Neural cell (in vitro differentiated cells): Measurements from ENCODE around the gene LPP. TPM values are rescaled to one million over a fixed set of nuclear protein-coding genes. Genes with fewer than 3 reads are reported as not detected.

ENCODE experiments used
- H2AFZ ChIP-seq: fragments of 200-600, 300-800 bp; sonication (generic), shearing (Covaris generic); 2 replicates; pipeline ENCODE4 v1.6.0; 2014; ENCODE audit warnings: low read depth, mild to moderate bottlenecking, antibody characterized with exemption, low read length, moderate library complexity
- H3F3A ChIP-seq: fragments of 200-600 bp; shearing (Covaris generic); 2 replicates; pipeline ENCODE4 v1.6.1; 2016; ENCODE audit warnings: mild to moderate bottlenecking, moderate library complexity, mixed read lengths, antibody characterized with exemption, low read length; ENCODE audit not compliant: insufficient read depth, poor library complexity, severe bottlenecking
- H3K27ac ChIP-seq: fragments of 200-600, 300-800 bp; sonication (generic), shearing (Covaris generic); 2 replicates; pipeline ENCODE4 v1.5.1; 2014; ENCODE audit warnings: mild to moderate bottlenecking, low read length, moderate library complexity
- H3K27me3 ChIP-seq: fragments of 300-800, 200-600 bp; sonication (generic), shearing (Covaris generic); 2 replicates; pipeline ENCODE4 v1.6.0; 2014; ENCODE audit warnings: mild to moderate bottlenecking, low read depth, low read length, moderate library complexity; ENCODE audit not compliant: insufficient read depth
- H3K36me3 ChIP-seq: fragments of 300-800, 200-600 bp; sonication (generic), shearing (Covaris generic); 2 replicates; pipeline ENCODE4 v1.5.1; 2014; ENCODE audit warnings: mild to moderate bottlenecking, antibody characterized with exemption, low read length, moderate library complexity; ENCODE audit not compliant: insufficient read depth
- H3K4me2 ChIP-seq: fragments of 300-800, 200-600 bp; sonication (generic), shearing (Covaris generic); 2 replicates; pipeline ENCODE4 v1.6.0; 2014; ENCODE audit warnings: mild to moderate bottlenecking, low read length
- H3K4me3 ChIP-seq: fragments of 300-800, 200-600 bp; sonication (generic), shearing (Covaris generic); 2 replicates; pipeline ENCODE4 v1.5.1; 2014; ENCODE audit warnings: mild to moderate bottlenecking, low read length, moderate library complexity
- H3K79me2 ChIP-seq: fragments of 200-600 bp; shearing (Covaris generic); replicated peaks from 2 replicates; pipeline ENCODE4 v1.6.0; 2014; ENCODE audit warnings: mild to moderate bottlenecking, low read length, moderate library complexity; ENCODE audit not compliant: insufficient read depth
- H3K9ac ChIP-seq: fragments of 300-800, 200-600 bp; sonication (generic), shearing (Covaris generic); 2 replicates; pipeline ENCODE4 v1.6.1; 2016; ENCODE audit warnings: mild to moderate bottlenecking, low read length, mixed read lengths
- H3K9me2 ChIP-seq: fragments of 200-600 bp; shearing (Covaris generic); 2 replicates; pipeline ENCODE4 v1.6.1; 2016; ENCODE audit warnings: mild to moderate bottlenecking, low read length, mixed read lengths; ENCODE audit not compliant: insufficient read depth
- H3K9me3 ChIP-seq: fragments of 200-600, 300-800 bp; sonication (generic), shearing (Covaris generic); 2 replicates; pipeline ENCODE4 v1.6.1; 2016; ENCODE audit warnings: mild to moderate bottlenecking, mixed run types, low read length, moderate library complexity, mixed read lengths
- H4K20me1 ChIP-seq: fragments of 200-600 bp; shearing (Covaris generic); 2 replicates; pipeline ENCODE4 v1.6.1; 2016; ENCODE audit warnings: mild to moderate bottlenecking, mixed run types; ENCODE audit not compliant: insufficient read depth
- EP300 ChIP-seq: fragments of 450-650 bp; conservative IDR thresholded peaks from 2 replicates; pipeline ENCODE4 v1.6.1; 2014; ENCODE audit warnings: antibody characterized with exemption, mild to moderate bottlenecking, moderate library complexity; ENCODE audit not compliant: poor library complexity, severe bottlenecking
- EZH2 ChIP-seq: fragments of 200-600, 300-800 bp; shearing (Covaris generic), sonication (generic); IDR thresholded peaks from 2 replicates; pipeline ENCODE4 v1.6.1; 2014; ENCODE audit warnings: antibody characterized with exemption, low read length, borderline replicate concordance, mild to moderate bottlenecking; ENCODE audit not compliant: insufficient read depth, poor library complexity, severe bottlenecking
- MXI1 ChIP-seq: fragments of 450-650 bp; conservative IDR thresholded peaks from 2 replicates; pipeline ENCODE4 v1.6.1; 2014; ENCODE audit warnings: antibody characterized with exemption, mild to moderate bottlenecking; ENCODE audit not compliant: poor library complexity, severe bottlenecking
- POLR2AphosphoS5 ChIP-seq: IDR thresholded peaks from 2 replicates; pipeline ENCODE4 v1.6.1; 2012
- RAD21 ChIP-seq: fragments of 450-650 bp; conservative IDR thresholded peaks from 2 replicates; pipeline ENCODE4 v1.6.1; 2014; ENCODE audit warnings: antibody characterized with exemption, mild to moderate bottlenecking, moderate library complexity
- SMC3 ChIP-seq: fragments of 450-650 bp; conservative IDR thresholded peaks from 2 replicates; pipeline ENCODE4 v1.6.1; 2014; ENCODE audit warnings: antibody characterized with exemption, mild to moderate bottlenecking, moderate library complexity; ENCODE audit not compliant: poor library complexity
- TAF1 ChIP-seq: IDR thresholded peaks from 2 replicates; pipeline ENCODE4 v1.6.1; 2012; ENCODE audit warnings: low read depth
- polyA plus RNA-seq: library from polyadenylated mRNA; depleted of rRNA; stranded (reverse); fragments of >200 nt; gene quantifications from 2 replicates; pipeline ENCODE4 v1.2.3, GENCODE V29; 2014
- TF ChIP-seq, protein P1 (sequence below): IDR thresholded peaks from 2 replicates; pipeline ENCODE4 v1.6.1; 2012; ENCODE audit warnings: borderline replicate concordance
- TF ChIP-seq, protein P2 (sequence below): fragments of 450-650 bp; IDR thresholded peaks from 2 replicates; pipeline ENCODE4 v1.5.1; 2014; ENCODE audit warnings: antibody characterized with exemption, mild to moderate bottlenecking, moderate library complexity; ENCODE audit not compliant: poor library complexity, severe bottlenecking

The LPP gene
- polyA plus RNA-seq, 1 donor from 2014 or later, result 3.0 TPM

DNA sequence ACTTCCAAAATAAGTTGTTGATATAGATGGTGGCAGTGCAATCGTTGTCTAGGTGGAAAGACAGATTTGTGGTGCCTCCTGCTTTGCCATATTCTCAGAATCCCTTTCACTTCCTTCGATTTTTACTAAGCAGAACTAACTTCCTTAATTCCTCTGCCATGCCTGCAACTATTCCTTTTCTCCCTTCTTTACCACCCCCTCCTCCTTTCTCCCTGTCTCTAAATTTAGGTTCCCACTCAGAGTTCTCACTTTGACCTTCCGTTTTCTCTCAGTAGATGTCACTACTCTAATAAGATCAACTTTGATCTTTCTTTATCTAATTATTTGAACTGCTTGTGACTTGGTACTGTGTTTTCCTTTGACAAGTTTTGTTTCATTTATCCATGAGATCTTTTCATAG lies 351.2 kb downstream of the LPP start:
- H3F3A ChIP-seq, result no peaks in the 10 kb centered on the region
- no peak overlapping the region for H3K4me2 ChIP-seq
- no peaks in the 10 kb centered on the region for H3K36me3 ChIP-seq
- H3K27ac ChIP-seq, result no peak overlapping the region
- no peaks in the 10 kb centered on the region for H3K27me3 ChIP-seq
- H3K9me3 ChIP-seq, result no peaks in the 10 kb centered on the region
- no peak overlapping the region for H3K4me3 ChIP-seq
- no peaks in the 10 kb centered on the region for H3K9me2 ChIP-seq
- H2AFZ ChIP-seq, result no peak overlapping the region
- no peak overlapping the region for H3K9ac ChIP-seq
- no peaks in the 10 kb centered on the region for H4K20me1 ChIP-seq
- no peaks in the 10 kb centered on the region for H3K79me2 ChIP-seq
- TF ChIP-seq EZH2 (no peak), MXI1 (no peak), TAF1 (no peak), SMC3 (no peak), RAD21 (no peak), EP300 (no peak), POLR2AphosphoS5 (no peak)
- TF ChIP-seq, protein P1, sequence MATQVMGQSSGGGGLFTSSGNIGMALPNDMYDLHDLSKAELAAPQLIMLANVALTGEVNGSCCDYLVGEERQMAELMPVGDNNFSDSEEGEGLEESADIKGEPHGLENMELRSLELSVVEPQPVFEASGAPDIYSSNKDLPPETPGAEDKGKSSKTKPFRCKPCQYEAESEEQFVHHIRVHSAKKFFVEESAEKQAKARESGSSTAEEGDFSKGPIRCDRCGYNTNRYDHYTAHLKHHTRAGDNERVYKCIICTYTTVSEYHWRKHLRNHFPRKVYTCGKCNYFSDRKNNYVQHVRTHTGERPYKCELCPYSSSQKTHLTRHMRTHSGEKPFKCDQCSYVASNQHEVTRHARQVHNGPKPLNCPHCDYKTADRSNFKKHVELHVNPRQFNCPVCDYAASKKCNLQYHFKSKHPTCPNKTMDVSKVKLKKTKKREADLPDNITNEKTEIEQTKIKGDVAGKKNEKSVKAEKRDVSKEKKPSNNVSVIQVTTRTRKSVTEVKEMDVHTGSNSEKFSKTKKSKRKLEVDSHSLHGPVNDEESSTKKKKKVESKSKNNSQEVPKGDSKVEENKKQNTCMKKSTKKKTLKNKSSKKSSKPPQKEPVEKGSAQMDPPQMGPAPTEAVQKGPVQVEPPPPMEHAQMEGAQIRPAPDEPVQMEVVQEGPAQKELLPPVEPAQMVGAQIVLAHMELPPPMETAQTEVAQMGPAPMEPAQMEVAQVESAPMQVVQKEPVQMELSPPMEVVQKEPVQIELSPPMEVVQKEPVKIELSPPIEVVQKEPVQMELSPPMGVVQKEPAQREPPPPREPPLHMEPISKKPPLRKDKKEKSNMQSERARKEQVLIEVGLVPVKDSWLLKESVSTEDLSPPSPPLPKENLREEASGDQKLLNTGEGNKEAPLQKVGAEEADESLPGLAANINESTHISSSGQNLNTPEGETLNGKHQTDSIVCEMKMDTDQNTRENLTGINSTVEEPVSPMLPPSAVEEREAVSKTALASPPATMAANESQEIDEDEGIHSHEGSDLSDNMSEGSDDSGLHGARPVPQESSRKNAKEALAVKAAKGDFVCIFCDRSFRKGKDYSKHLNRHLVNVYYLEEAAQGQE, result no peak
- TF ChIP-seq, protein P2, sequence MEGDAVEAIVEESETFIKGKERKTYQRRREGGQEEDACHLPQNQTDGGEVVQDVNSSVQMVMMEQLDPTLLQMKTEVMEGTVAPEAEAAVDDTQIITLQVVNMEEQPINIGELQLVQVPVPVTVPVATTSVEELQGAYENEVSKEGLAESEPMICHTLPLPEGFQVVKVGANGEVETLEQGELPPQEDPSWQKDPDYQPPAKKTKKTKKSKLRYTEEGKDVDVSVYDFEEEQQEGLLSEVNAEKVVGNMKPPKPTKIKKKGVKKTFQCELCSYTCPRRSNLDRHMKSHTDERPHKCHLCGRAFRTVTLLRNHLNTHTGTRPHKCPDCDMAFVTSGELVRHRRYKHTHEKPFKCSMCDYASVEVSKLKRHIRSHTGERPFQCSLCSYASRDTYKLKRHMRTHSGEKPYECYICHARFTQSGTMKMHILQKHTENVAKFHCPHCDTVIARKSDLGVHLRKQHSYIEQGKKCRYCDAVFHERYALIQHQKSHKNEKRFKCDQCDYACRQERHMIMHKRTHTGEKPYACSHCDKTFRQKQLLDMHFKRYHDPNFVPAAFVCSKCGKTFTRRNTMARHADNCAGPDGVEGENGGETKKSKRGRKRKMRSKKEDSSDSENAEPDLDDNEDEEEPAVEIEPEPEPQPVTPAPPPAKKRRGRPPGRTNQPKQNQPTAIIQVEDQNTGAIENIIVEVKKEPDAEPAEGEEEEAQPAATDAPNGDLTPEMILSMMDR, result no peak

DNA sequence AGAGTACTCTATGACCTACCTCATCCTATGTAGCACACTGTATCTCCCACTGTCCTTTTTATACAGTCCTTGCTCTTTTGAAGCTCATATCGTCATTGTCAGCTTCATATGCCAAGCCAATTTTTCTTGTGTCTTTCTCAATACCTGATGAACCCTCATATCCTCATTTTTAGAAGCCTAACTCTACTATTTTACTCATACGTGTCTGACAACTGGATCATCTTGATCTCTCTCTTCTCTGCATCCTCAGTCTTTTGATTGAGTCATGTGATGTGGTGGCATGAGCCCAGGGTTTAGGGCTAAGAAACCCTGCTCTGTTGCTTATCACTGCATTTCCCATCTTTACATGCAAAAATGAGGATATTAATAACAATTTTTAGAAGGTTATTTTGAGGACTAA lies 352.0 kb downstream of the LPP start:
- H3K9ac ChIP-seq, result no peak overlapping the region
- no peaks in the 10 kb centered on the region for H3K79me2 ChIP-seq
- H3K27me3 ChIP-seq, result no peaks in the 10 kb centered on the region
- H3F3A ChIP-seq, result no peaks in the 10 kb centered on the region
- no peaks in the 10 kb centered on the region for H3K9me3 ChIP-seq
- no peak overlapping the region for H3K27ac ChIP-seq
- no peak overlapping the region for H2AFZ ChIP-seq
- no peak overlapping the region for H3K4me3 ChIP-seq
- H3K9me2 ChIP-seq, result no peaks in the 10 kb centered on the region
- TF ChIP-seq SMC3 (no peak), TAF1 (no peak), RAD21 (no peak), EZH2 (no peak), POLR2AphosphoS5 (no peak), MXI1 (no peak), EP300 (no peak)
- TF ChIP-seq, protein P1, result no peak
- TF ChIP-seq, protein P2, result no peak
- no peak overlapping the region for H3K4me2 ChIP-seq
- no peaks in the 10 kb centered on the region for H3K36me3 ChIP-seq
- no peaks in the 10 kb centered on the region for H4K20me1 ChIP-seq
